Measurements from ENCODE around the gene CCDC187.

The CCDC187 gene

GRCh38 chr9:136251264-136252115 is 52.4 kb downstream of the CCDC187 start:
- no peak for DNase-seq

- no peak for DNase-seq
Measured at GRCh38 chr9:136250676-136251075, 53.2 kb downstream of the CCDC187 start.

- no peak for DNase-seq
Measured at GRCh38 chr9:136249877-136250559, 53.9 kb downstream of the CCDC187 start.

GRCh38 chr9:136248951-136249876 is 54.7 kb downstream of the CCDC187 start:
- no peak for DNase-seq

- no peak for DNase-seq
Measured at GRCh38 chr9:136247947-136248637, 55.8 kb downstream of the CCDC187 start.

- no peak for DNase-seq
Measured at GRCh38 chr9:136247551-136247916, 56.4 kb downstream of the CCDC187 start.

GRCh38 chr9:136246849-136247550 is 56.9 kb downstream of the CCDC187 start:
- DNase-seq, result no peak

- DNase-seq, result peak; percentile 55
Measured at GRCh38 chr9:136245219-136246150, 58.4 kb downstream of the CCDC187 start, which contains the start of gene QSOX2. Gene QSOX2, minus strand, starts transcription at chr9:136245812. Its CDS starts 9 bp downstream, at chr9:136245803.

- DNase-seq, result no peak
Measured at GRCh38 chr9:136244969-136245218, 59.0 kb downstream of the CCDC187 start.

GRCh38 chr9:136244122-136244968 is 59.5 kb downstream of the CCDC187 start:
- DNase-seq, result no peak

- no peak for DNase-seq
Measured at GRCh38 chr9:136243631-136244030, 60.3 kb downstream of the CCDC187 start.

GRCh38 chr9:136242918-136243525 is 60.9 kb downstream of the CCDC187 start:
- no peak for DNase-seq

- no peak for DNase-seq
Measured at GRCh38 chr9:136242248-136242647, 61.6 kb downstream of the CCDC187 start.

- no peak for DNase-seq
Measured at GRCh38 chr9:136241542-136241941, 62.4 kb downstream of the CCDC187 start.

- DNase-seq, result no peak
Measured at GRCh38 chr9:136240941-136241340, 63.0 kb downstream of the CCDC187 start.

- DNase-seq, result no peak
Measured at GRCh38 chr9:136239983-136240330, 63.9 kb downstream of the CCDC187 start.

- DNase-seq, result no peak
Measured at GRCh38 chr9:136239135-136239982, 64.5 kb downstream of the CCDC187 start.

- no peak for DNase-seq
Measured at GRCh38 chr9:136238342-136238732, 65.6 kb downstream of the CCDC187 start.
